Testis (tissue), 2 donors: ENCODE measurements around the gene MLN.

Experiments used
- CTCF ChIP-seq, 3 experiments: fragments of 450-650 bp in 2 of 3; fragments of 200-600 bp in 1 of 3; sonication (generic) in 1 of 3; IDR thresholded peaks; one replicate each; pipeline ENCODE4 v1.5.1; 2016 to 2019; ENCODE audit warnings: antibody characterized with exemption in 3 of 3, mild to moderate bottlenecking in 2 of 3, moderate library complexity in 1 of 3
- POLR2A ChIP-seq: fragments of 450-650 bp; IDR thresholded peaks from one replicate; pipeline ENCODE4 v1.6.1; 2017; ENCODE audit warnings: antibody characterized with exemption, mild to moderate bottlenecking, moderate library complexity

- TF ChIP-seq CTCF (IDR thresholded peaks at IDR 0.05) (no peak), POLR2A (no peak)
Measured at GRCh38 chr6:33809594-33809993, 5.8 kb upstream of the MLN start.
